NCI-H510A treated with DMSO at 0.1 percent for 48 hours (cell line): ENCODE data around the gene ZNF652.
"Not testable (repeated sequence)": the region's sequence is repeated elsewhere in the genome, so short reads cannot be mapped to it uniquely, and the experiment has no call there.

ENCODE experiments used
- DNase-seq: peaks from one replicate; lab custom pipeline; 2025; lab: John Stamatoyannopoulos, UW

The ZNF652 gene

GRCh38 chr17:49386373-49386772, 24.3 kb upstream of the ZNF652 start:
- no peak for DNase-seq

- no peak for DNase-seq
Measured at GRCh38 chr17:49384951-49385350, 22.9 kb upstream of the ZNF652 start.

- no peak for DNase-seq
Measured at GRCh38 chr17:49383060-49383459, 21.0 kb upstream of the ZNF652 start.

GRCh38 chr17:49382556-49382955, 20.5 kb upstream of the ZNF652 start:
- DNase-seq = no peak

- DNase-seq = no peak
Measured at GRCh38 chr17:49381793-49382192, 19.7 kb upstream of the ZNF652 start.

- no peak for DNase-seq
Measured at GRCh38 chr17:49381033-49381432, 19.0 kb upstream of the ZNF652 start.

- DNase-seq = no peak
Measured at GRCh38 chr17:49379926-49380325, 17.9 kb upstream of the ZNF652 start.

- no peak for DNase-seq
Measured at GRCh38 chr17:49378311-49378710, 16.3 kb upstream of the ZNF652 start.

GRCh38 chr17:49375544-49375943, 13.5 kb upstream of the ZNF652 start:
- DNase-seq = no peak

GRCh38 chr17:49373115-49373514, 11.1 kb upstream of the ZNF652 start:
- no peak for DNase-seq

- no peak for DNase-seq
Measured at GRCh38 chr17:49372425-49372824, 10.4 kb upstream of the ZNF652 start.

- DNase-seq = no peak
Measured at GRCh38 chr17:49370971-49371834, 9.2 kb upstream of the ZNF652 start.

- DNase-seq = no peak
Measured at GRCh38 chr17:49369760-49370159, 7.7 kb upstream of the ZNF652 start.

GRCh38 chr17:49369089-49369488, 7.0 kb upstream of the ZNF652 start:
- DNase-seq = no peak

GRCh38 chr17:49365667-49366066, 3.6 kb upstream of the ZNF652 start:
- peak; percentile 91 for DNase-seq

GRCh38 chr17:49365126-49365525, 3.1 kb upstream of the ZNF652 start:
- not testable (repeated sequence) for DNase-seq

- DNase-seq = no peak
Measured at GRCh38 chr17:49364119-49364518, 2.1 kb upstream of the ZNF652 start.

- DNase-seq = no peak
Measured at GRCh38 chr17:49363251-49363650, 1.2 kb upstream of the ZNF652 start.

GRCh38 chr17:49362723-49363117, 670 bp upstream of the ZNF652 start:
- DNase-seq = peak; percentile 84

GRCh38 chr17:49361129-49361901, 735 bp downstream of the ZNF652 start:
- DNase-seq = peak; percentile 95

- no peak for DNase-seq
Measured at GRCh38 chr17:49360796-49361128, 1.3 kb downstream of the ZNF652 start.

GRCh38 chr17:49359990-49360795, 1.9 kb downstream of the ZNF652 start:
- DNase-seq = peak; percentile 60
